Muscle layer of colon (tissue), 2 donors: ENCODE measurements around the gene PCDHB7.
"Not testable (repeated sequence)": the region's sequence is repeated elsewhere in the genome, so short reads cannot be mapped to it uniquely, and the experiment has no call there.

ENCODE experiments used
- H3K27ac ChIP-seq: one replicate; pipeline ENCODE4 v1.7.0; 2013; ENCODE audit warnings: low read depth, mild to moderate bottlenecking, low read length, moderate library complexity
- H3K27me3 ChIP-seq, 2 donors: one replicate each; pipeline ENCODE4 v1.7.0; 2013; ENCODE audit warnings: low read length in 2 of 2, mild to moderate bottlenecking in 2 of 2; ENCODE audit not compliant: insufficient read depth in 2 of 2, control insufficient read depth in 1 of 2
- H3K36me3 ChIP-seq: one replicate; pipeline ENCODE4 v1.7.0; 2013; ENCODE audit warnings: mild to moderate bottlenecking, low read length; ENCODE audit not compliant: insufficient read depth
- H3K4me1 ChIP-seq: one replicate; pipeline ENCODE4 v1.7.0; 2013; ENCODE audit warnings: mild to moderate bottlenecking, low read length; ENCODE audit not compliant: insufficient read depth
- H3K4me3 ChIP-seq, 2 donors: one replicate each; pipeline ENCODE4 v1.7.0; 2013; ENCODE audit warnings: low read length in 2 of 2, low read depth in 1 of 2, mild to moderate bottlenecking in 1 of 2, moderate library complexity in 1 of 2
- H3K9ac ChIP-seq: one replicate; pipeline ENCODE4 v1.7.0; 2013; ENCODE audit warnings: low read length
- H3K9me3 ChIP-seq: one replicate; pipeline ENCODE4 v1.7.0; 2013; ENCODE audit warnings: mild to moderate bottlenecking, low read length
- donor health status: abdominal sarcoma.
- donor health status: Adenocarcinoma of cecum.

Gene PCDHB7

GRCh38 chr5:141210281-141210680 is 37.8 kb downstream of the PCDHB7 start:
- not testable (repeated sequence) for H3K27me3 ChIP-seq, H3K9ac ChIP-seq, H3K27ac ChIP-seq, H3K36me3 ChIP-seq, H3K4me3 ChIP-seq, H3K4me1 ChIP-seq
- H3K9me3 ChIP-seq = peaks cover 57% of the 10 kb centered on the region

- H3K9me3 ChIP-seq = peaks cover 57% of the 10 kb centered on the region
- H3K36me3 ChIP-seq, H3K4me3 ChIP-seq, H3K4me1 ChIP-seq, H3K27me3 ChIP-seq, H3K27ac ChIP-seq, H3K9ac ChIP-seq: not testable (repeated sequence)
These were observed 38.4 kb downstream of the PCDHB7 start for GRCh38 chr5:141210849-141211248.

GRCh38 chr5:141213656-141214339 is 41.4 kb downstream of the PCDHB7 start, which contains the start of gene PCDHB13:
Gene PCDHB13 (plus strand): TSS chr5:141213919. CDS start chr5:141214124, 205 bp downstream.
- not testable (repeated sequence) for H3K36me3 ChIP-seq, H3K4me1 ChIP-seq, H3K27me3 ChIP-seq, H3K27ac ChIP-seq, H3K9ac ChIP-seq, H3K4me3 ChIP-seq
- peaks cover 37% of the 10 kb centered on the region for H3K9me3 ChIP-seq

GRCh38 chr5:141214583-141214982 is 42.1 kb downstream of the PCDHB7 start:
- H3K9me3 ChIP-seq = peaks cover 35% of the 10 kb centered on the region
- not testable (repeated sequence) for H3K9ac ChIP-seq, H3K4me1 ChIP-seq, H3K27me3 ChIP-seq, H3K27ac ChIP-seq, H3K36me3 ChIP-seq
- H3K4me3 ChIP-seq = peak overlapping the region in 1 of 2 donors; percentile 27

- Histone ChIP-seq H3K4me3 (peak overlapping the region in 1 of 2 donors; percentile 27), H3K9me3 (peaks cover 36% of the 10 kb centered on the region)
- not testable (repeated sequence) for H3K4me1 ChIP-seq, H3K9ac ChIP-seq, H3K27me3 ChIP-seq, H3K27ac ChIP-seq, H3K36me3 ChIP-seq
These were observed 43.1 kb downstream of the PCDHB7 start for GRCh38 chr5:141215504-141215903.

- H3K9ac ChIP-seq, H3K27me3 ChIP-seq, H3K4me1 ChIP-seq, H3K36me3 ChIP-seq, H3K27ac ChIP-seq, H3K4me3 ChIP-seq: not testable (repeated sequence)
- H3K9me3 ChIP-seq = peaks cover 41% of the 10 kb centered on the region
These were observed 43.6 kb downstream of the PCDHB7 start for GRCh38 chr5:141216035-141216434.

GRCh38 chr5:141223112-141223783 is 50.8 kb downstream of the PCDHB7 start, which contains the start of gene PCDHB14:
Gene PCDHB14 (plus strand): TSS chr5:141223343. CDS start chr5:141223506, 163 bp downstream.
- H3K9me3 ChIP-seq = peaks cover 53% of the 10 kb centered on the region
- H3K9ac ChIP-seq = no peak within 1 kb of the TSS

GRCh38 chr5:141224844-141225243 is 52.4 kb downstream of the PCDHB7 start:
- not testable (repeated sequence) for H3K4me1 ChIP-seq, H3K36me3 ChIP-seq, H3K9ac ChIP-seq, H3K27ac ChIP-seq, H3K27me3 ChIP-seq
- peaks cover 43% of the 10 kb centered on the region for H3K9me3 ChIP-seq
- H3K4me3 ChIP-seq = peak overlapping the region in 1 of 2 donors; percentile 55

More at GRCh38 chr5:141223112-141223783, 50.8 kb downstream of the PCDHB7 start, which contains the start of gene PCDHB14:
- Histone ChIP-seq H3K27ac (no peak within 1 kb of the TSS), H3K36me3 (no peaks in the 10 kb centered on the region), H3K27me3 (no peaks in the 10 kb centered on the region), H3K4me1 (no peaks in the 10 kb centered on the region), H3K4me3 (peak within 1 kb of the TSS; percentile 8 to 55)

- not testable (repeated sequence) for H3K27ac ChIP-seq, H3K27me3 ChIP-seq, H3K36me3 ChIP-seq, H3K4me1 ChIP-seq, H3K9ac ChIP-seq, H3K4me3 ChIP-seq
- H3K9me3 ChIP-seq = peaks cover 41% of the 10 kb centered on the region
These were observed 53.0 kb downstream of the PCDHB7 start for GRCh38 chr5:141225421-141225820.
